ENCODE results near the gene C10orf105.

Gene C10orf105

DNA sequence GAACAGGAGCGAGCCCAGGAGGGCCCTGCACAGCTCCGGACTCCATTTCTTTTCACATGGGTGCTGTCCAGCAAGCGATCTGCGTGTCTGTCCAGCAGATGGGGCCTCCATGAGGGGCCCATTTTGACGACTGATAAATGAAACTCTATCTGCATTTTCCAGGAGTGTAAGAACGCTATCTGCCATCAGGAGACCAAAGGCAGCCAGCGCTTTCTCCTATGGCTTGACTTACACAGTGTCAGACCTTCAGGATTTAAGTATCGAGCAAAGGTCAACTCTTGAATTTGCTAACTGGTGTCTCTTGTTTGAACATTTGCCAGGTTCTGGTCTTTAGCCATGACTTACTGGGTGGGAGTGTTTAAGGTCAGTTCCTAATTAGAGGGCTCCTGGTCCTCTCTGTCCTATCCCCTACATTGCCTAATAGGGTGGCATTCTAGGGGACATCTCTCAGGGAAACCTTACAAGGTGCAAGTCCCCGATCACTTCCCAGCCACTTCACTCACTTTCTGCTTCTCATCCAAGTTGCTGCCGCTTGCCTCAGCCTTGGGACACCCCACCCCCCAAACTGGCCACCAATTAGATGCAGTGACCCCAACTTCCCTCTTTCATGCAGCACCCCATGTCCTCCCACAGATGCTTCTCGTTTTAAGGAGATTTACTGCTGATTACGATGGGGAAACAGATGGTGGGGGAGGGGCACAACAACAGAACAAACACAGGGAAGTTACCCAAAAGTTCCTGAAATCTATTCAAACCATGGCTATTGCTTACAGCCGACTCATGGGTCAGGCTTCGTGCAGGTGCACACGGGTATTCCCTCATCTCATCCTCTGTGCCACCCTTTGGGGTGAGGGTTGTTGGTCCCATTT lies 33.7 kb upstream of the C10orf105 start:
- no peak overlapping the region for H3K27ac ChIP-seq (ENCODE audit: extremely low read depth, low read depth, low read length)
- TF ChIP-seq, protein P1, sequence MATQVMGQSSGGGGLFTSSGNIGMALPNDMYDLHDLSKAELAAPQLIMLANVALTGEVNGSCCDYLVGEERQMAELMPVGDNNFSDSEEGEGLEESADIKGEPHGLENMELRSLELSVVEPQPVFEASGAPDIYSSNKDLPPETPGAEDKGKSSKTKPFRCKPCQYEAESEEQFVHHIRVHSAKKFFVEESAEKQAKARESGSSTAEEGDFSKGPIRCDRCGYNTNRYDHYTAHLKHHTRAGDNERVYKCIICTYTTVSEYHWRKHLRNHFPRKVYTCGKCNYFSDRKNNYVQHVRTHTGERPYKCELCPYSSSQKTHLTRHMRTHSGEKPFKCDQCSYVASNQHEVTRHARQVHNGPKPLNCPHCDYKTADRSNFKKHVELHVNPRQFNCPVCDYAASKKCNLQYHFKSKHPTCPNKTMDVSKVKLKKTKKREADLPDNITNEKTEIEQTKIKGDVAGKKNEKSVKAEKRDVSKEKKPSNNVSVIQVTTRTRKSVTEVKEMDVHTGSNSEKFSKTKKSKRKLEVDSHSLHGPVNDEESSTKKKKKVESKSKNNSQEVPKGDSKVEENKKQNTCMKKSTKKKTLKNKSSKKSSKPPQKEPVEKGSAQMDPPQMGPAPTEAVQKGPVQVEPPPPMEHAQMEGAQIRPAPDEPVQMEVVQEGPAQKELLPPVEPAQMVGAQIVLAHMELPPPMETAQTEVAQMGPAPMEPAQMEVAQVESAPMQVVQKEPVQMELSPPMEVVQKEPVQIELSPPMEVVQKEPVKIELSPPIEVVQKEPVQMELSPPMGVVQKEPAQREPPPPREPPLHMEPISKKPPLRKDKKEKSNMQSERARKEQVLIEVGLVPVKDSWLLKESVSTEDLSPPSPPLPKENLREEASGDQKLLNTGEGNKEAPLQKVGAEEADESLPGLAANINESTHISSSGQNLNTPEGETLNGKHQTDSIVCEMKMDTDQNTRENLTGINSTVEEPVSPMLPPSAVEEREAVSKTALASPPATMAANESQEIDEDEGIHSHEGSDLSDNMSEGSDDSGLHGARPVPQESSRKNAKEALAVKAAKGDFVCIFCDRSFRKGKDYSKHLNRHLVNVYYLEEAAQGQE (tag by site-specific recombination; IDR thresholded peaks at IDR 0.05) = peak; percentile 92
- TF ChIP-seq ZNF843 (tag by site-specific recombination; IDR thresholded peaks at IDR 0.05) = no peak
- CTCF ChIA-PET = interaction anchor here (1.4 kb wide), 1 partner anchor 20 kb away, joined by 8 read pairs; the partner anchor contains the start of gene VSIR

DNA sequence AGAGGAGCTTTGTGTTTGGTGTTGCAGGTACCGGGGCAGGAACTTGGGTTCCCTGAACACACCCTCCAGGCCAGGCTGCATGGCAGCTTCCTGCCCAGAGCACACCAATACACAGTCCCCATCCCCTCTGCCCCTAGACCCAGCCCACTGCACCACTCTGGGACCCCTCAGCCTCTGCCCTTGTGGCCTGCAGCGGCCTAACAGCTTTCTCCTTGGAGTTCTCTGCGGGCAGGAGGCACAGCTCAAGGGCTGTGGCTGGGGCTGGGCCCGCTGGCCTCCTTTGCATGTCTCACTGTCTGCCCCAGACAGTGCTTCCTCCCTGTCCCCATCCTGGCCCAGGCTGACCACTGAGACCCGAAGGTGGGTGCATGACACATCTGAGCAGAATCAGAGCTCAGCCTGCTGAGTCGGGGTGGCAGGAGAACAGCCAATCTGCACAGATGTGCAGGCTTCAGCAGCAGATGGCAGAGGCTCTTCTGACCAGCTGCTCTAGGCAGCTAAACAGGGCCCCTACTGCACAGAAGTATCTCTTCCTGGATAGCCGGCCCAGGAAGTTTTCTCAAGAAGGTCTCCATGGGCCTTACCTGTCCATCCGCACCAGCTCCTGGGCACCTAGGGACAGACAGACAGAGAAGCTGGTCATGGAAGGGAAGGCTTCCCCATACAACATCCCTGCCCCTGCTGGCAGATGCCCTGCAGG lies 33.0 kb upstream of the C10orf105 start:
- ChIA-PET CTCF (interaction anchor here (1.4 kb wide), 1 partner anchor 20 kb away, joined by 8 read pairs; the partner anchor contains the start of gene VSIR), POLR2A (interaction anchor here (0.6 kb wide), 1 partner anchor 434 kb away, joined by 3 read pairs; the partner anchor contains the start of gene SLC29A3)
- Histone ChIP-seq H3K4me3 (ENCODE audit: low read depth, low read length) (no peak overlapping the region), H3K9me3 (ENCODE audit: control insufficient read depth, insufficient read depth, low read depth, low read length) (no peaks in the 10 kb centered on the region), H3K4me1 (ENCODE audit: control insufficient read depth, insufficient read depth, low read length) (no peaks in the 10 kb centered on the region), H3K36me3 (ENCODE audit: control insufficient read depth in 2 of 2, insufficient read depth in 1 of 2, low read length in 2 of 2) (no peaks in the 10 kb centered on the region), H3K27ac (ENCODE audit: extremely low read depth, low read depth, low read length) (no peak overlapping the region)
- TF ChIP-seq ZNF423 (tag by site-specific recombination; IDR thresholded peaks at IDR 0.05) (no peak), ZNF341 (tag by site-specific recombination; IDR thresholded peaks at IDR 0.05; ENCODE audit: low read depth) (peak; percentile 40)

More for the DNA sequence above, 33.7 kb upstream of the C10orf105 start:
- POLR2A ChIA-PET = interaction anchor here (0.6 kb wide), 1 partner anchor 435 kb away, joined by 3 read pairs; the partner anchor contains the start of gene SLC29A3
- H3K9me3 ChIP-seq (ENCODE audit: control insufficient read depth, insufficient read depth, low read depth, low read length) = no peaks in the 10 kb centered on the region
- no peaks in the 10 kb centered on the region for H3K4me1 ChIP-seq (ENCODE audit: control insufficient read depth, insufficient read depth, low read length)
- H3K4me3 ChIP-seq (ENCODE audit: low read depth, low read length) = no peak overlapping the region
- H3K36me3 ChIP-seq (ENCODE audit: control insufficient read depth in 2 of 2, insufficient read depth in 1 of 2, low read length in 2 of 2) = no peaks in the 10 kb centered on the region

DNA sequence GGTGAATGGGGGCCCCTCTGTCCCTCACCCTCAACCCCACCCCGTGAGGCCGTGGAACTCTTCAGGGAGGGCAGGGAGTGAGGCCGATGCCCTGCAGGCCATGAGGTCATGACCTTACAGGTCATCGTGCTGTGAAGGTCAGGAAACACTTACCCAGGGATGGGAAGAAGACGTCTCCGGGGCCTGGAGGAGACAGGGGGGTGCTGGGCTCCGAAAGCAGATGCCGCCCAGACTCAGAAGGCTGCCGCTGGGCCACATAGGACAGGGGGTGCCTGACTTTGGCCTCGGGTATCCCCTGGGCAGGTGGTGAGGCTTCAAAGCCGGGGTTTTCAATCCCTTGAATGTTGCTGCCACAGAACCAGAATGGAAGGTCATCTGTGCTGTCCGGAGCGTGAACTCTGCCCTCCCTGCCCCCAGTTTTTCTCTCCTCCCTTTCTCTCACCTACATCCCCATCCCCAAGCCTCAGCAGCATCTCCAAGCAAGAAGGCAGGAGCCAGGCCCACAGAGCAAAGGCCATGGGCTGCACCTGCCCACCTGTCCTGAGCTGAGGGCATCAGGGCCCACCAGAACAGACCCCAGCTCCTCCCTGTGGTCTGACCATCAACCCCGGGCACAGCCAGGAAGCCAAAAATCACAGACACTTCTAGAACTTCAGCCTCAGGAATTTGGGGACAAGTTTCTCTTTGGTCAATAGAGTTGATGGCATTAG lies 32.1 kb upstream of the C10orf105 start:
- Histone ChIP-seq H3K4me1 (ENCODE audit: control insufficient read depth, insufficient read depth, low read length) (no peaks in the 10 kb centered on the region), H3K27ac (ENCODE audit: extremely low read depth, low read depth, low read length) (no peak overlapping the region), H3K4me3 (ENCODE audit: low read depth, low read length) (no peak overlapping the region), H3K36me3 (ENCODE audit: control insufficient read depth in 2 of 2, insufficient read depth in 1 of 2, low read length in 2 of 2) (no peaks in the 10 kb centered on the region), H3K9me3 (ENCODE audit: control insufficient read depth, insufficient read depth, low read depth, low read length) (no peaks in the 10 kb centered on the region)
- ChIA-PET CTCF (interaction anchor here (1.4 kb wide), 1 partner anchor 21 kb away, joined by 8 read pairs; the partner anchor contains the start of gene VSIR), POLR2A (no interaction called here)
- no peak for TF ChIP-seq ZNF274 (IDR thresholded peaks at IDR 0.05; ENCODE audit: low read length)
- TF ChIP-seq ZNF274 (tag by site-specific recombination; IDR thresholded peaks at IDR 0.05; ENCODE audit: borderline replicate concordance) = no peak
- no peak for TF ChIP-seq GLIS2 (tag by site-specific recombination; IDR thresholded peaks at IDR 0.05)
- TF ChIP-seq, protein P2, sequence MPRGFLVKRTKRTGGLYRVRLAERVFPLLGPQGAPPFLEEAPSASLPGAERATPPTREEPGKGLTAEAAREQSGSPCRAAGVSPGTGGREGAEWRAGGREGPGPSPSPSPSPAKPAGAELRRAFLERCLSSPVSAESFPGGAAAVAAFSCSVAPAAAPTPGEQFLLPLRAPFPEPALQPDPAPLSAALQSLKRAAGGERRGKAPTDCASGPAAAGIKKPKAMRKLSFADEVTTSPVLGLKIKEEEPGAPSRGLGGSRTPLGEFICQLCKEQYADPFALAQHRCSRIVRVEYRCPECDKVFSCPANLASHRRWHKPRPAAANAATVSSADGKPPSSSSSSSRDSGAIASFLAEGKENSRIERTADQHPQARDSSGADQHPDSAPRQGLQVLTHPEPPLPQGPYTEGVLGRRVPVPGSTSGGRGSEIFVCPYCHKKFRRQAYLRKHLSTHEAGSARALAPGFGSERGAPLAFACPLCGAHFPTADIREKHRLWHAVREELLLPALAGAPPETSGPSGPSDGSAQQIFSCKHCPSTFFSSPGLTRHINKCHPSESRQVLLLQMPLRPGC (tag by site-specific recombination; IDR thresholded peaks at IDR 0.05) = no peak
- no peak for TF ChIP-seq ZNF350 (tag by site-specific recombination; IDR thresholded peaks at IDR 0.05)
- TF ChIP-seq PRDM1 (tag by site-specific recombination; IDR thresholded peaks at IDR 0.05) = no peak
- TF ChIP-seq, protein P3, sequence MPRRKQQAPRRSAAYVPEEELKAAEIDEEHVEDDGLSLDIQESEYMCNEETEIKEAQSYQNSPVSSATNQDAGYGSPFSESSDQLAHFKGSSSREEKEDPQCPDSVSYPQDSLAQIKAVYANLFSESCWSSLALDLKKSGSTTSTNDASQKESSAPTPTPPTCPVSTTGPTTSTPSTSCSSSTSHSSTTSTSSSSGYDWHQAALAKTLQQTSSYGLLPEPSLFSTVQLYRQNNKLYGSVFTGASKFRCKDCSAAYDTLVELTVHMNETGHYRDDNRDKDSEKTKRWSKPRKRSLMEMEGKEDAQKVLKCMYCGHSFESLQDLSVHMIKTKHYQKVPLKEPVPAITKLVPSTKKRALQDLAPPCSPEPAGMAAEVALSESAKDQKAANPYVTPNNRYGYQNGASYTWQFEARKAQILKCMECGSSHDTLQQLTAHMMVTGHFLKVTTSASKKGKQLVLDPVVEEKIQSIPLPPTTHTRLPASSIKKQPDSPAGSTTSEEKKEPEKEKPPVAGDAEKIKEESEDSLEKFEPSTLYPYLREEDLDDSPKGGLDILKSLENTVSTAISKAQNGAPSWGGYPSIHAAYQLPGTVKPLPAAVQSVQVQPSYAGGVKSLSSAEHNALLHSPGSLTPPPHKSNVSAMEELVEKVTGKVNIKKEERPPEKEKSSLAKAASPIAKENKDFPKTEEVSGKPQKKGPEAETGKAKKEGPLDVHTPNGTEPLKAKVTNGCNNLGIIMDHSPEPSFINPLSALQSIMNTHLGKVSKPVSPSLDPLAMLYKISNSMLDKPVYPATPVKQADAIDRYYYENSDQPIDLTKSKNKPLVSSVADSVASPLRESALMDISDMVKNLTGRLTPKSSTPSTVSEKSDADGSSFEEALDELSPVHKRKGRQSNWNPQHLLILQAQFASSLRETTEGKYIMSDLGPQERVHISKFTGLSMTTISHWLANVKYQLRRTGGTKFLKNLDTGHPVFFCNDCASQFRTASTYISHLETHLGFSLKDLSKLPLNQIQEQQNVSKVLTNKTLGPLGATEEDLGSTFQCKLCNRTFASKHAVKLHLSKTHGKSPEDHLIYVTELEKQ (tag by site-specific recombination; IDR thresholded peaks at IDR 0.05; ENCODE audit: borderline replicate concordance) = no peak
- no peak for TF ChIP-seq ZNF239 (tag by site-specific recombination; IDR thresholded peaks at IDR 0.05)
- no peak for TF ChIP-seq SP2 (tag by site-specific recombination; IDR thresholded peaks at IDR 0.05)
- TF ChIP-seq ZNF560 (tag by site-specific recombination; IDR thresholded peaks at IDR 0.05; ENCODE audit: borderline replicate concordance) = no peak
